HG02840 (cell line): ENCODE measurements around the gene MGAT5.

ENCODE experiments used
- ATAC-seq: cut with Tn5 transposase; IDR thresholded peaks from one replicate; pipeline ENCODE4 v1.9.1; 2021; ENCODE audit warnings: mild to moderate bottlenecking, moderate library complexity, moderate number of reproducible peaks; ENCODE audit not compliant: unreplicated experiment, low FRiP score

The MGAT5 gene

DNA sequence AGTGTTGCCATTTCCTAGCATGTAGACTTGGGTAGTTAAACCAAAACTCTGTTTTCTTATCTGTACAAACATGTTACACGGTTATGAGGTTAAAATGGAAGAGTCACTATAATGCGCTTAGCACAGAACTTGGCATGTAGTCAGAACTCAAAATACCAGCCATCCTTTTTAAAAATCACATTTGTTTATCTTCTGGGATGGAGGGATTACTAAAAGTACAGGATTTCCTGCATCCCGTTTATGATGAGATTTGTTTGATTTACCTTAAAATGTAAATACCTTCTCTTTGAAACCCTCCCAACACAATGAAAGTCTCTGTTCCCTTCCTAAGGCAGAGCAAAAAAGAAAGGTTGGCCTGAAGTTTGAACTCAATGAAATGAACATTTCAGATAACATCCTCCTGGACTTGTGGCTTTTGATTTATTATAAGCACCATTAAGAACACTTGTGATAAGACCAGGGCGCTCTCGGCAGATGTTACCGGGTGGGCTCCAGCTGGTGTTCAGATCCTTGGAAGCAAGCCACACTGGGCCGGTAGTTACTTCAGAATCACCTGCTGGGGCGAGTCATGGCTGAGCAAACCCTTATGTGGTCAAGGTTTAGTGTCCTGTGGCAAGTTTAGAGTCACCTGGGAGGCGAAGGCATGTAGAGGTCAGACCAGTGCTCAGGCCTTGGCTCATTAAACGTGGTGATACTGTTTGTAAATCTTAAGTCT is 105.7 kb downstream of the MGAT5 start:
- no peak for ATAC-seq

GRCh38 chr2:134360745-134361487 is 107.0 kb downstream of the MGAT5 start:
- no peak for ATAC-seq

- ATAC-seq = no peak
Observed at GRCh38 chr2:134361648-134362047, 107.8 kb downstream of the MGAT5 start.

GRCh38 chr2:134362152-134362668 is 108.3 kb downstream of the MGAT5 start:
- no peak for ATAC-seq

DNA sequence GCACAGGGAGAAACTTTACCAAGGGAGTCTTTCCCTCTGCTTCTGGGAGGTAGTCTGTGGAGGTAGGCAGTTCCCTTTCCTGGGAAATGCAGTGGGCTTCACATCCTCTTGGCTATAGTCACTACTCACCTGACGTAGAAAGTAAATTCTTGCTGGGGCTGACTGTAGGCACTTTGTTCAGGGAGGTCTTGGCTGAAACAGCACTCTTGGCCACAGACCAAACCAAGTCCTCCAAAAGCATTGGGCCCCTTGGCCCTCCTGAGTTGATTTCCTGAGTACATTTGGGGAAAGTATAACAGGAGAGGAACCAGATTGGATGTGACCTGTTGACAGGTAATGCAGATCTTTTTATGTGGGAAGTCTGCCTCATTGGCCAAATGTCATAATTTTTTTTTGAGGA is 108.9 kb downstream of the MGAT5 start:
- ATAC-seq = no peak

- no peak for ATAC-seq
Observed at GRCh38 chr2:134365356-134365755, 111.5 kb downstream of the MGAT5 start.

DNA sequence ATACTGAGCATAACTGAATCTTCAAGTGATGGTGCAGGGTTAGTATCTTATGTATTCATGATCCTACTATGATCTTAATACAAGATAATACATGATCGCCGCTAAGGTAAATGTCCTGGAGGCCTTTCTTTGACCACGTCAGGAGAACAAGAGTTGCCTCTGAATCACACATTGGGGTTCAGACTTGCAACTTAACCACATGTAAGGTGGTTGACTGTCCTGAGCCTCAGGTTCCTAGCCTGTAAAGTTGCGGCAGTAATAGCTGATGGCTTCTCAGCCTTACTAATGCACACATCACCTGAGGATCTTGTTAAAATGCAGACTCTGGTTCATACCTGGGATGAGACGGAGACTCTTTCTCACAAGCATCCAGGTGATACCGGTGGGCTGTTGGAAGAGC is 112.5 kb downstream of the MGAT5 start:
- ATAC-seq = no peak

DNA sequence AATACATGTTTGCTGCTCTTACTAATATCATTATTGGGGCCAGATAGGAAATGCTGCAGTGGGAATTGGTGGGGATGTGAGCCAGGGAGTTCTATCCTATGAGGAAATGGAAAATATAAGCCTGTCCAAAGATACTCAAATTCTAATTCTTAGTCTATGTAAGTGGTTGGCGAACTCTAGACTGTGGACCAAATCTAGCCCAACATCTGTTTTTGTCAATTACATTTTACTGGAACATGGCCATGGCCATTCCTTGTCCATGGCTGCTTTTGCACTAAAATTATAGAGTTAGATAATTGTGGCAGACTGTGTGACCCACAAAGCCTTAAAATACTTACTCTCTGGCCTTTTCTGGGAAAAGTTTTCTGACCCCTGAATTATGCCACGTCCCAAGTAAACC is 113.3 kb downstream of the MGAT5 start:
- ATAC-seq = no peak

GRCh38 chr2:134368009-134368817 is 114.3 kb downstream of the MGAT5 start:
- no peak for ATAC-seq

GRCh38 chr2:134369220-134369902 is 115.5 kb downstream of the MGAT5 start:
- ATAC-seq = no peak

DNA sequence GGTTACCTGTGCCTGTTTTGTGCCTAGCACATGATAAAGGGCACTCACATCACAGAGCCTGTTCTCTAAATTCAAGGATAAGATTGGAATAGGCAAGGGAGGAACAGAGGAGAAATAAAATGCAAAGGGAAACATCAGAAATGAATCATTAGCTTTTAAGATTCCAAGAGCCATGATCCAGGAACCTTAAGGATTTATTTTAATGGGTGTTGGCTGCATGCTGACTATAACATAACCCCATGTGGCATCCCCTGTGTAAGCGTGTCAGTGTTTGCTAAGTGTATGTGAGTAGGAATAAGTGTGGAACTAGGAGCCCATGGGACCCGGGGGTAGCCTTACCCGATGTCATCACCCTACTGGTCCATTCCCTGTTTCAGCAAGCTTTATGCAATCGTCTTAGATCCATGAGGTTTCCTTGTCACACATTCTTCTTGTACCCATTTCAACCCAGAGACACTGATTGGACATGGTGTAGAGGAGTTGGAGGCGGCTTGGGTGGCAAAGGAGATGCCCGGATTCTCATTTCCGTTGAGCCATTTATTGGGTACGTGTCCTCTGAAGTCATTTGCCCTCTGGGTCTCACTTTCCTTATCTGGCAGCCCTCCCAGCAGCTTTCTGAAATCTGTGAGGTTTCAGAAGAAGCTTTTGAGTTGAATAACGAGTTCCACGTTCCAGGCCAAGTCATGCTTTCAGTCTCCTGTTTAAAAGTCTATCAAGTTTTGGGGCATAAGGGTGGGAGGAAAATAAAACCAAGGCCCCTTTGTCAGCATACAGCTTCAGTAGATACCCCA is 117.0 kb downstream of the MGAT5 start:
- ATAC-seq = no peak

DNA sequence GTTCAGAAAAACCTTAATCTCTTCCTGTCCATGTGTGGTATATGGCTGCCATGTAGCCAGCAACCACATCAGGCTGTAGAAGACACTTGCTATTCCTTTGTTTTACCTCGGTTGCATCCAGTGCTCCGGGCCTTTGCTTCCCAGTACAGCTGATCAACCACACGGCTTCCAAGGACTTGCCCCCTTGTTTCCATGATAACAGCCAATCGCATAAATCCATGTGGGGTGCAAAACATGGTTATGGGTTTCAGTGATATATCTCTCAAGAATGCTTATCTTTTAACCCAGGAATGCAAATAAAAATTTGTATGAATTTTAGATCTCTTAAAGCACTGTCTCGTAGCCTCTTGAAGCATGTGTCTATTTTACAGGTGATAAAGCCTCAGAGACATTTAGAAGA is 118.3 kb downstream of the MGAT5 start:
- no peak for ATAC-seq

DNA sequence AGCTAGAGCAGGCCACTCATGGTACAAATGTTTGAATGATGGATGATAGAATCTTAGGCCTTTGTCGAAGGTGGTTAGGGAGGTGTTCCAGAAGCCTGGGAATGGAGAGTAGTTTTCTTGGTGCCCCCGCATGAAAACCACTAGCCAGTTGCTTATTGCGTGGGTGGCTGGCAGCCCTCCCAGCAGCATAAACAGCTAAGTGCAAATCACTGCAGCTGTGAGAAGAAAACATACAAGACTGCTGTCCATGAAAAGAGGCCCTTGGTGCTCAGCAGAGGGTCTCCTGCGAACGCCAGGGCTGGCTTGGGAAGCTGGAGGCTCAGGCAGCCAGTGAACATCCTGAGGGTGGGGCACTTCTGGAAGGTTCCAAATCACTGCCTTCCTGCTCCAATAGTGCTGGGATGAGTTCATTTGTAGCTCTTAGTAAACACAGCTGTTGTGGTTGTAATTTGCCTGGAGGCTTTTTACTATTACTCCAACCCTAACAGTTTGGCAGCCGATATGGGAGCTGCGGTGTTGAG is 118.8 kb downstream of the MGAT5 start:
- no peak for ATAC-seq

DNA sequence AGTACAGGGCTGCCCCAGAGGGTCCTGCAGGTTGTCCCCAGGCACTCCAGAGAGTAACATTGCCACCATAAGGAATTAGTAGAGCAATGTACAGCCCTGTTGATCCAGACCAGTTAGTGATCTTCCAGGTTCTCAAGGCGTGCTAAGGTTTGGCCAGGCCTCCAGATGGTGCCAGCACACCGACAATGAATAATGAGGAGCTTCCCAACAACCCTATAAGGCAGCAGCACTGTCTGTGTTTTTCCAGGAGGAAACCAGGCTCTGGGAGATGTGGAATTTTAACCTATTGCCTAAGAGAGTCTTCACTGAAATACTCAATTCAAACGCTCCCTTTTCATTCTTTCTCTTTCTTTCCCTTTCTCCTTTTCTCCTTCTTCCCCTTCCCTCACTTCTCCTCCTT is 122.1 kb downstream of the MGAT5 start:
- ATAC-seq = no peak

GRCh38 chr2:134377730-134378129 is 123.9 kb downstream of the MGAT5 start:
- ATAC-seq = no peak

GRCh38 chr2:134379293-134379692 is 125.4 kb downstream of the MGAT5 start:
- no peak for ATAC-seq

GRCh38 chr2:134379722-134380121 is 125.8 kb downstream of the MGAT5 start:
- ATAC-seq = no peak

- no peak for ATAC-seq
Observed at GRCh38 chr2:134381141-134381540, 127.3 kb downstream of the MGAT5 start.

GRCh38 chr2:134384131-134384530 is 130.3 kb downstream of the MGAT5 start:
- no peak for ATAC-seq
